Measurements from ENCODE around the gene VAV3. TPM values are rescaled to one million over a fixed set of nuclear protein-coding genes. Genes with fewer than 3 reads are reported as not detected.

The VAV3 gene
- total and polyA plus RNA-seq, 12 donors = 1.1 to 8.5 (median 4.1) TPM

DNA sequence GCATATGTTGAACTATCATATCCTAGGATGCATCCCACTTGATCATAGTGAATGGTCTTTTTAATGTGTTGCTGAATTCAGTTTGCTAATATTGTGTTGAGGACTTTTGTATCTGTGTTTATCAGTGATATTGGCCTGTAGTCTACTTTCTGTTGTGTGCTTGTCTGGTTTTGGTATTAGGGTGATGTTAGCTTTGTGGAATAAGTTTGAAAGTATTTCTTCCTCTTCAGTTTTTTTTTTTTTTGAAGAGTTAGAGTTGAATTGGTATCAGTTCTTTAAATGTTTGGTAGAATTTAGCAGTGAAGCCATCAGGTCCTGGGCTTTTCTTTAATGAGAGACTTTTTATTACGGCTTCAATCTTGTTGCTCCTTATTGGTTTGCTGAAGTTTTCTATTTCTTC is 162.3 kb downstream of the VAV3 start:
- no peaks in the 10 kb centered on the region for H3K36me3 ChIP-seq (replicated peaks in 1 of 2)
- DNase-seq = no peak
- no peaks in the 10 kb centered on the region for H3K9me3 ChIP-seq (replicated peaks in 1 of 3)
- WGBS, 4 donors = 86 to 100% (median 93%) methylated on average over 1 of the region's 1 CpG
- intact Hi-C loops (cut with DNase I) = no loop called here
- no peaks in the 10 kb centered on the region for H3K27me3 ChIP-seq
- H3K4me1 ChIP-seq (replicated peaks in 1 of 2) = no peaks in the 10 kb centered on the region
- no peak overlapping the region for H3K27ac ChIP-seq
- H3K4me3 ChIP-seq = no peak overlapping the region
- no peak for TF ChIP-seq POLR2A (IDR thresholded peaks at IDR 0.05)
- TF ChIP-seq, protein P1, sequence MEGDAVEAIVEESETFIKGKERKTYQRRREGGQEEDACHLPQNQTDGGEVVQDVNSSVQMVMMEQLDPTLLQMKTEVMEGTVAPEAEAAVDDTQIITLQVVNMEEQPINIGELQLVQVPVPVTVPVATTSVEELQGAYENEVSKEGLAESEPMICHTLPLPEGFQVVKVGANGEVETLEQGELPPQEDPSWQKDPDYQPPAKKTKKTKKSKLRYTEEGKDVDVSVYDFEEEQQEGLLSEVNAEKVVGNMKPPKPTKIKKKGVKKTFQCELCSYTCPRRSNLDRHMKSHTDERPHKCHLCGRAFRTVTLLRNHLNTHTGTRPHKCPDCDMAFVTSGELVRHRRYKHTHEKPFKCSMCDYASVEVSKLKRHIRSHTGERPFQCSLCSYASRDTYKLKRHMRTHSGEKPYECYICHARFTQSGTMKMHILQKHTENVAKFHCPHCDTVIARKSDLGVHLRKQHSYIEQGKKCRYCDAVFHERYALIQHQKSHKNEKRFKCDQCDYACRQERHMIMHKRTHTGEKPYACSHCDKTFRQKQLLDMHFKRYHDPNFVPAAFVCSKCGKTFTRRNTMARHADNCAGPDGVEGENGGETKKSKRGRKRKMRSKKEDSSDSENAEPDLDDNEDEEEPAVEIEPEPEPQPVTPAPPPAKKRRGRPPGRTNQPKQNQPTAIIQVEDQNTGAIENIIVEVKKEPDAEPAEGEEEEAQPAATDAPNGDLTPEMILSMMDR (IDR thresholded peaks at IDR 0.05) = no peak

DNA sequence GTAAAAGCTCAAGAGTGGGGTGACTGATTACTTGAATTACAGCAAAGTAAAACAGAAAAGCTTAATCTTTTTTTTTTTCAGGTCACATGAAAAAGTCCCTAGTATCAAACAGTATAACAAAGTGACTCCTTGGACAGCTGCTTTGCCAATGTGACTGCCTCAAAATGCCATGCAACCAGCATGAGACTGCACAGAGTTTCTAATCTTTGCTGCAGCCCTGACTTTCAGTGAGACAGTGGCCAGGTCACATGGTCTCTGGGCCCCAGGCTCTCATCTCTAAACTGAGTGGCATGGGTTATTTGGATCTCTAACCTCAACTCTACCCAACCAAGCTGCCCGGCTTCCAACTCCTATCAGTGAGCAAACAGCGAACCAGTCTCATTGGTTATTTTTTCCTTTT is 169.0 kb downstream of the VAV3 start:
- Histone ChIP-seq H3K36me3 (replicated peaks in 1 of 2) (no peaks in the 10 kb centered on the region), H3K9me3 (replicated peaks in 1 of 3) (no peaks in the 10 kb centered on the region), H3K27ac (no peak overlapping the region), H3K4me1 (replicated peaks in 1 of 2) (no peaks in the 10 kb centered on the region), H3K27me3 (no peaks in the 10 kb centered on the region), H3K4me3 (no peak overlapping the region)
- intact Hi-C loops (cut with DNase I) = no loop called here
- 89 to 98% (median 94%) methylated on average over 2 of the region's 2 CpGs for WGBS, 4 donors
- no peak for TF ChIP-seq POLR2A (IDR thresholded peaks at IDR 0.05)
- TF ChIP-seq, protein P1 (IDR thresholded peaks at IDR 0.05) = no peak
- no peak for DNase-seq

DNA sequence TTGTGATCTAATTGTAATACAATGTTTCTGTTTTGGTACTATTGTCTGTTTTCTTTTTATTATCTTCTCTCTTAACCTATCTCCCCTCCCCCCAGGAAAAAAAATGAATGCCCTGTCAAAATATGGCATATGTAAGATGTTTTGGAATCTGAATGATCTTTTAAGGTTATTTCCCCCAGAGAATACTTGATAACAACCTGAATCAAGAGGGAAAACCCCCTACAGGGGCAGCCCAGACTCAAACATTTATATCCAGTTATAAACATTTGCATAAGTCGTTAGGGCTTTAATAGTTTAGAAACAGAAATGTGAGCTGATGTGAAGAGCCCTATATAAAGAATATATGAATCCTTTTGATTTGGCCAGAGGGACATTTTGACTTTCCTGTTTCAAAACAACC is 169.5 kb downstream of the VAV3 start:
- no peaks in the 10 kb centered on the region for H3K9me3 ChIP-seq (replicated peaks in 1 of 3)
- WGBS, 4 donors = 59 to 83% (median 67%) methylated on average over 1 of the region's 1 CpG
- H3K4me3 ChIP-seq = no peak overlapping the region
- no peak overlapping the region for H3K27ac ChIP-seq
- H3K4me1 ChIP-seq (replicated peaks in 1 of 2) = no peaks in the 10 kb centered on the region
- DNase-seq = no peak
- TF ChIP-seq, protein P1 (IDR thresholded peaks at IDR 0.05) = no peak
- no peak for TF ChIP-seq POLR2A (IDR thresholded peaks at IDR 0.05)
- intact Hi-C loops (cut with DNase I) = no loop called here
- H3K36me3 ChIP-seq (replicated peaks in 1 of 2) = no peaks in the 10 kb centered on the region
- H3K27me3 ChIP-seq = no peaks in the 10 kb centered on the region

DNA sequence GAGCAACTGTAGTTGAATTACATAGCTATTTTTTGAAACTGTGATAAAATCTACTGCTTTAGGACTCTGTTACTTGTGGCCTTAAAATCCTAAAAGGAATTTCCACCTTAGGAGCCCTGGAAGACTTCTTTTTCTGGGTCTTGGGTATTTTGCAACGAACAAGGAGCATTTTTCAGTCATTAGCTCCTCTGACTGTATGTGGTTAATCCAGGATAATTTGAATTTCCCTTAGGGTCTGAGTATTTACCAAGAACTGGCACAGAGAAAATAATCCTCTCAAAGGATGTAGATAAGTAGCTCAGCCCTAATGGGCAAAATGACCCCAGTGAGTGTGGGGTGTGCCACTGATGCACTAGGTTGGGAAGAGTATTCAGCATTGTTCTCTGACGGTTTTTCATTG is 170.4 kb downstream of the VAV3 start:
- TF ChIP-seq POLR2A (IDR thresholded peaks at IDR 0.05) = no peak
- TF ChIP-seq, protein P1 (IDR thresholded peaks at IDR 0.05) = no peak
- Histone ChIP-seq H3K4me3 (no peak overlapping the region), H3K36me3 (replicated peaks in 1 of 2) (no peaks in the 10 kb centered on the region), H3K27ac (no peak overlapping the region), H3K27me3 (no peaks in the 10 kb centered on the region), H3K4me1 (replicated peaks in 1 of 2) (no peaks in the 10 kb centered on the region), H3K9me3 (replicated peaks in 1 of 3) (no peaks in the 10 kb centered on the region)
- intact Hi-C loops (cut with DNase I) = no loop called here
- DNase-seq = no peak
- WGBS, 4 donors = 75 to 85% (median 81%) methylated on average over 2 of the region's 2 CpGs

All from adrenal gland (tissue), 12 donors.